Measurements from ENCODE around the gene MITF.

Gene MITF

DNA sequence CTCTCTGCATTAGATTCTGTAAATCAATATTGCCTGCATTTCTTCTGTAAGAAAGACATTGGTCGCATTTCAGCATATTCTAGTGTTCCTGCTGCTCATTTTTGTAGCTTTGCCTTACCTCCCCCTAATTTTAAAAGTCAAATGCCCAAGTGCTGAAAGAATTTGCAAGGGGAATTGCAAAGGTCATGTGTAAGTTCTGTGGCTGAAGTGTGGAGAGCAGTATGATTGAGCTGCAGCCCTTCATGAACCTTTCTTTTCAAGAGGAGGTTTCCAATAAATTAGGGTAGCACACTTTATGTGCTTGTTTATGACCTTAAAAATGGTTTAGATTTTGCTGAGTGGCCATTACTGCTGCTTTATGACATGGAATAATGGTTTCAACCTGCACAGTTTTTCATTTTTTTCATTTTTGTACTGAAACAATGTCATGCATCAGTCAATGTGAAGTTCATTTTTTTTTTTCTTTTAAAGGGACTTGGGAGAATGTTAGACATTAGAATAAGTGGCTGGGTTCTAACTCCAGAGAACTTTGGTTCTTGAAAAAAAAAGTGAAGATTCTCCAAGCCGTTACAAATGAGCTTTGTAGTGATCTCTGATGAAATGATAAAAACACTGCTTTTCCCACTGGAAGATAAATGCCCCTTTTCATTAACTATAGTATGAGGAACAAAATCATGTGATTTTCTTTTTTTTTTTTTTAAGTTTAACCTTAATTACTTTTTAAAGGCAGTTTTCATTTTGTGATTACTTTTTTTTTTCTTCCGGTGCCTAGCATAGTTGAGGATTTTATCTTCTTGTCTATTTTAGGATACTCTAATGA, 99.6 kb downstream of the MITF start:
- DNase-seq (ENCODE audit: low spot score): no peak

DNA sequence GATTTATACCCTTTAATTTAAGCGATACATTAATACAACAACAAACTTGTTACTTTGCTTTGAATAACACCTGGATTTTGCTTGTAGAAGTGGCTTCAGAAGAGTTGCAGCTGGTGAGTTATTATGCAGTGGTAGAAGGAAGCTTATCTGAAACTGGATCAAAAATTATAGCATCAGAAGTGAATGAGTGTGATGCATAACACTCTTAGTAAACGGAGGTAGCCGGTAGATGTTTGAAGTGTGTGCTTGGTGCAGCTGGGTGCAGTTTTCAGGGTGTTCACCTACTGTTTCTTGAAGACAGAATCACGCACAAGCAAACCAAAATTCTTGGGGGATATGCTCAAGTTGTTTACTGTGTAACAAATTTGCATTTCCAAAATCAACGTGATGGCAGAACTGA, 103.1 kb downstream of the MITF start:
- no peak for DNase-seq (ENCODE audit: low spot score)

DNA sequence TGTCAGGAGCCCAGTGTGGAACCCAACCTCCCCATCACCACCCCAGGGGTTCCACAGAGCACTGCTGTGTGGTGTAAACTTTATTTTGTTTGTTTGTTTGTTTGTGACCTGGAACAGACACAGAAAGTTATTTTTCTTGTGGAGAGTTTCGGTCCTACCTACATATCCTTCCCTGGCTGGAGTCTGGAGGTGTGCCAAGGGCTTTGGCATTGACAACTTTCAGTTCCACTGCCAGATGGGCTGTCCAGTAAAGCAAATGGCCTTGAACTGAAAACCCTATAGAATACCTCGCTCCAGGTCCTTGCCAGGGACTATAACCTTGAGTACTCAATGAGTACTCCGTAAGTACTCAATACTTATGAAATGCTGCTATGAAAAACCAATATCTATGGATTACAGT, 103.5 kb downstream of the MITF start:
- DNase-seq (ENCODE audit: low spot score): no peak

DNA sequence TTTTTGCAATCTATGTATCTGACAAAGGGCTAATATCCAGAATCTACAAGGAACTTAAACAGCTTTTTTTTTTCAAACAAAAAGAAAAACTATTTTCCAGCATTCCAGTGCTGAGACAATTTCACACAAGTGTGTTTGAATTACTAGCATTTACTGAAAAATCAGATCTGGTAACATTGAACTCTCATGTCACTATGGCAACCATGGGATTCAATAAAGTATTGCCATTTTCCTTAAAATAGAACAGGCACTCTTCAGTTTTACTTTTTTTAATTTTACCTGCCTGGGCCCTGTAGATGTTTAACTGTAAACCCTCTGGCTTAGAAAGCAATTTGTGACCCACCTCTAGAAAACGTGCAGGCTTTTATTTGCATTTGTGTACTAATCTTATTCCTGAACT, 105.4 kb downstream of the MITF start:
- no peak for DNase-seq (ENCODE audit: low spot score)

DNA sequence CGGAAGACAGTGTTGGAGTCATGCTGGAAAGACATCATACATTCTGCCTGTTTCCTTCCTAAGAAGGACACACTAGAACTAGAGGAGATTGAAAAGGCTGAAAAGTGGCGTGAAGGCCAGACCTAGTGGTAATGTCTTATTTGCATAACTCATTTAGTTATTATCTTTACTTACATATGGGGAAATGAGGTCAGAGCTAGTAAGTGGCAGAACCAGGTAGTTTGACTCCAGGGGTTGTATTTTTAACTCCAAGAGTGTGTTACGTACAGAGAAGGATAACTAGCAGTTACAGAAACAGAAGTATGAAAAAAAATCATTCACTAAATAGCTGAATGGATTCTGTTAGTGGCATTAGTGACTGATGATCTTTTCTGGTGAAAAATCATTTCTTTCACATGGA, 108.0 kb downstream of the MITF start:
- DNase-seq (ENCODE audit: low spot score): no peak

DNA sequence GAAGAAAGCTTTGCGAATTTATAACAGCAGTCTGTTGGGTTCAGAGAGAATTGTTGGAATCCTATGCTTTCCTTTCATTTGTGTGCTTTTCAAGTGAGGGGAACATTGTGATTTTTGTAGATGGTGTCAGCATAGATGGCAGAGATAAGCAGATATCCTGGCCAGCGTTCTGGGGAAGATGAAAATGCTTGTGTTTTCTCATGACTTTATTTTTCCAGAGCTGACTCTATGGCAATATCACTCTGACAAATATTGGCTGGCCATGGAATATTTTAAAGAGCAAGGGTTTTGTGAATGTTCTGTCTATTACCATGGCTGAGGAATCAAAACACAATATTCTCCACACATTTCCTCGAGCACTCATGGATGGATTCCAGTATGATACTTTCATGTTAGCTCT, 108.8 kb downstream of the MITF start:
- no peak for DNase-seq (ENCODE audit: low spot score)

DNA sequence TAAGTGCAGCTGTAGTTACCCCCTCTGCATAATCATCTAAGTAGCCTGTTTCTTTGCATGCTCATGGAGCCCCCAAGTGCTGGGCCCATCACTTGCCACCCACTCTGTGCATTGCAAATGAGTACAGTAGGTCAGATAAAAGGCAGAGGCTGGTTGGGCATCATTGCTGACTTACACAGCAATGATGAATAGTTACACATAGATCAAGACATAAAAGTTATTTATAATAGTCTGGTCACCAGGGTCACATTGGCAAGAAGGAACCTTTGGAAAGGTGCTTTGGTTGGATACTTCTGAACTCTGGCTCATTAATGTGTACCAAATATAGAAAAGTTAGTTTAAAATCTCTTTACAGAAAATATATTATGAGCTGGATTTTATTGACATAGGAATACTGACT, 111.6 kb downstream of the MITF start:
- DNase-seq (ENCODE audit: low spot score): no peak

DNA sequence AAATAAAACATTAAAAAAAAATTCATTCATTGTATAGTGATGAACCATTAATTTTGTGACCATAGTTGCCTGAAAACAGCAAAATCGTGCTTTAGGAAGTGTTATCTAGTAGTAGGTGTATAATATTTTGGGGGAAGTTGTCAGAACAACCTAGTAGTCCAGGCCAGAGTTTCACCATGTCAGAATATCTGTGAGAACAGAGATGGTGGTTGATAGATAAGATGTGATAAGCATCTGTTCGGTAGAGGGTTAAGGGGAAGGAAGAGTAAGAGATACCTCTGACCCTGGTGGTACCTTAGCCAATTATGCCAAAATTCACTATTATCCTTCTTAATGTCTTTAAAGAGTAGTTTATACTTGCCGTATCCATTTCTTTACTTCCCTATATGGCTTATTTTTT, 113.8 kb downstream of the MITF start:
- no peak for DNase-seq (ENCODE audit: low spot score)

DNA sequence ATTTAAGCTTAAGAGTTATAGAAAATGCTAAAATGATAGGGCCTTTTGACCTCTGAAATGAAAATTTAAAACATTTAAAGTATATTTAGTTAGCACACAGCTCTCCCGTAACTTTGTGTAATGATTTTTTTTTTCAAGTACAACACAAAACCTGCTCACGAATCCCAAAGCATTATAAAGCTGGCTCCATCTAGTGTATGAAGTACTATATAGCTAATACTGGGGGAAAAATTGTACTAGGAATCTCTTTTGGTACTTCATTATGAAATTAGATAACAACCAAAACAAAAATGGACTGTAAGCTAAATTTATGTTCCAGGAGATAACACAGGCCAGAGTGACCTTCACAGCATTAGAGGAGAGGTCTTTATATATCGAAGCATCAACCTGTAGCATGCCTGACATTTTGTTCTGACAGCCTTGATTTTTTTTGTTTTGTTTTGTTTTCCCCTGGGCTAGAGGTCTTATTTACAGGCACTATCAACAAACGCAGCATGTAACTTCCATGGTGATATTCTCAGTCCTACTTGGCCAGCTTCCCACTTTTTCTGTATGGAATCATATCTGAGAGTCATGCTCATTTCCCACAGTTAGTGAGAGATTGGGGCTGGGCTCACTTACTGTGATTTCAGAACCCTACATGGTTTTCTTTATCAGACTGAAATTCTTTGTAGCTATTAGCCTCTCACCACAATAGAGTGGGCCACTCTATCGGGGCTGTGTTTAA, 116.3 kb downstream of the MITF start:
- no peak for DNase-seq (ENCODE audit: low spot score)

DNA sequence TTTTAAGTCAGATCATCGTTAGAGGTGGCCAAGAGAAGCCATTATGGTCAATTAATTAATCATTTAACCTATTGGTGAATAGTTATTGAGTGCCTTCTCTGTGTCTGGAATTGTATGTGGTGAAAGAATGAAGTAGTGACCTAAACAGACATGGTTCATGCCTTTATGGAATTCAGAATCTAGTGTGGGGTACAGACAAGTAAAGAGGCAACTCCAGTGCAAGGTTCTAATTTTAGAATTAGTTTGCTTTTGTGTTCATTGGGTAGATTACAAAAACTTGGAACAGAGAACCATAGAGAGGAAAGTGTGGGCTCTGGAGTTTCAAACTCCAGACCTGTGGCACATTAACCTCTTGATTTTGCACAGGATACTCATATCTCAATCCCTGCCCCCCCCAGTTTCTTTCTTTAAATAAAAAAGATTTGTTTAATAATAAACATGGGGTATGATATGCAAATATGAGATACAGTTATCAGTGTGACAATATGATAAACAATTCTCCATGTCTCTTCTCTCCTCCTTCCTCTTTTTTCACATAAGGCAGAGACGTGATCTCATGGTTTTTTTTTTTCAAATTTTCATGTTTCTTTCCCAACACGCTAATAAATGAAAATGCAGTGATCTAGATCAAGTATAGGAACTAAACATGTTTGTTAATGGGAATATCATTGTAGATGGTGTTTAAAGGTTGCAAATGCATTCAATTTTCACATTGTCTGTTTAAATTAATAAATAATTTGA, 117.9 kb downstream of the MITF start:
- DNase-seq (ENCODE audit: low spot score): no peak

DNA sequence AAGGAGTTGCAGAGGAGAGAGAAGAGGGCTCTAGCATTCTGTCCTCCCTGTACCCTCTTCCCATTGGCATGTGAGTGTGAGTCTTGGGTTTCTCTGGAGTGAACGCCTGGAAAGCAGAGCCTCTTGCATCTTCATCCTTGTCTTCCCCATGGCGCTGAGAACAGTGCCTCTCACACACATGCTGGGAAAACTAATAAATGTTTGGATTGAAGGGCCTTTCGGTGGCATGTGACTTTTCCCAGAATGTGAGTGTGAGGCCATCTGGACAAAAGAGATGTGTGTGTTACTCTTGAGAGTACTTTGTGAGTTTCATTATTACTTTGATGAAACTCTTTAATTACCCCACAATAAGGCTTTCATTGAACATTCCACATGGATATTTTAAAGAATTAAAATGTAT, 122.3 kb downstream of the MITF start:
- no peak for DNase-seq (ENCODE audit: low spot score)

DNA sequence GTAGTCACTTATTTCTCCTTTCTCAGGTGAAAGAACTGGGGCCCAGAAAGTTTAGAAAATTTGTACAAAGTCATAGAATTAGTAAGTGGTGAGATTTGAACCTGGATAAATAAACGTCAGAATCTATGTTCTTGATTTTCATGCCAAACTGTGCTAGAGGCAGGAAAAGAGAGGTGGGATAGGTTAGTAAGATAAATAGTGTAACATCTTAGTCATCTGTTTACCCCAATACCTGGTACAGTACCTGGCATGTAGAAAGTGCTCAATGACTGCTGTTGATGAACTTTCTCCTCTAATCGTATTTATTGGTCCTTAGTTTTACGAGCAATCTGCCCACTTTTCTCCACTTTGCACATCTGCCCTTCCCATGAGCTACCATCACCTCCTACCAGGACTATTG, 124.9 kb downstream of the MITF start:
- DNase-seq (ENCODE audit: low spot score): no peak

DNA sequence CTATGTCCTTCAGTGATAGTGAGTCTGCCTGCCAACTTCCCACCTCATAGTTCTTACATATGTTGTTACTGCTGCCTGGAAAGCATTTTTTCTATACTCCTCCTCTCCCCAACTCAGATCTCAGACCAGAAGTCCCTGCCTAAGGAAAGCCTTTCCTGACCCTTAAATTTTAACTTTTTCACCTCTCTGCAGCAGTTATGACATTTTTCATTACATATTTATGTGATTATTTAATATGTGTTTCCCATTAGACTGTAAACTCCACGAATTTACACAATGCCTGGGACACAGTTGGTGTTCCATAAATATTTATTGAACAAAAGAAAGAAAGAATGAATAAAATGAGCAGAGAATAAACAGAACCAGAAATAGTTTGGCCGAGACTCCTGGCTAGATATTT, 125.5 kb downstream of the MITF start:
- DNase-seq (ENCODE audit: low spot score): no peak

DNA sequence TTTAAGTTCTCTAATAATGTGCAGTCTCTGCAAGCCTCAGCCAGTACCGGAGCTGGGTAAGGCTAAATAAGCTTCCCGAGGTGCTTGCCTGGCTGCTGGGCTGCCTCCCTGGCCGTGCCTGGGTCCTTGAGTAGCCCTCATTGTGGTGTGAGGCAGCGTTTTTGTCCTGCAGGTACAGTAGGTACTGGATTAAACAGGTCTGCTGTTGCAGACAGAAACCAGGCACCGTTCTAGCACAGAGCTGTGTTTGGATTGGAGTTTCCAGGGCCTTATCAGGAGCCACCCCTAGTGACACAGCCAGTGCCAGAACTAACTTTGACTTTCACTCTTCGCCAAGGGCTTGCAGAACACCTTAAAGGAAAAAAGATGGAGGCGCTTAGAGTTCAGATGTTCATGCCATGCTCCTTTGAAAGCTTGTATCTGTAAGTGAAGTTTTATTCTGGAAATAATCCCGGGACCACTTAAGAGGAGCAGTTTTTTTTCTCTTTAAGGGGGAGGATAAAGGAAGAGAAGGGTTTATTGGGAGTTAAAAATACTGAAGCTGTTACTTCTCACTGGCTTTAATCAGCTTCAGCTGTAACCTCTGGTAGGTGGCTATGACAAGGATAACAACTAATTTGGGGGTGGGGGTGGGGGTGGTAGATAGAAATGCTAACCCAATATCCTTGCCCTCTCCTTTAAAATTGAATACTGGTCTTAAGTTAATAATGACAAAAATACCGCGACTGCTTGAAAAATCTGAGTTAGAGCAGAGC, 126.8 kb downstream of the MITF start:
- no peak for DNase-seq (ENCODE audit: low spot score)

DNA sequence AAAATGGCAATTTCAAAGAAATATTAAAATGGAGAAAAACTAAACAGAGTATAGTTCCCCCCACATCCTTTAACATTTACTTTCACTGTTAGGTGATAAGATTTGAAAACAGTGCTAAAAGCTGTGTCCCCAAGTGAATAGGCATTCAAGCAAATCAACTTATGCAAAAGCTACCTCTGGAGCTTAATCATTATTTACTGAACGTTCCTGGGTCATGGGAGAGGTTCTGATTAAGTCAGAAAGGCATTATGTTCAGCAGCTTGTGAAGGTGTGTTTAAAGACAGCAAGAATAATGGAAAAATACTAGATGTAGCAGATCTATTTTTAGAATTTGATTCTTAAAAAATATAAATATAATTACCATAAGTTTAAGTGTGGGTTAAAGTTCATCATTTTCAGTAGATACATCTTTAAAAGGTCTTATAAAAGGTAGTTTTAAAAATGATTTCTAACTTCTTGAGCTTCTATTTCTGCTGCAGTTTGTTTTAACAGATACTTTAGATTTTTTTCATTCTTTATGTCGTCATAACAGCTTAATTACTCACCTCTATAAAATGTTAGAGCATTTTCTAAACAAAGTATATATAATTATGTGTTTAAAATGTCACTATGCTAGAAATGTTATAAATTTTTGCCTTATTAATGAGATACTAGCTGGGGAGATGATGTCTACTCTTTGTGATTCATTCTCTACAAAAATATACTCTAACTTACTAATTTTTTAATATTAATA, 127.9 kb downstream of the MITF start:
- no peak for DNase-seq (ENCODE audit: low spot score)

DNA sequence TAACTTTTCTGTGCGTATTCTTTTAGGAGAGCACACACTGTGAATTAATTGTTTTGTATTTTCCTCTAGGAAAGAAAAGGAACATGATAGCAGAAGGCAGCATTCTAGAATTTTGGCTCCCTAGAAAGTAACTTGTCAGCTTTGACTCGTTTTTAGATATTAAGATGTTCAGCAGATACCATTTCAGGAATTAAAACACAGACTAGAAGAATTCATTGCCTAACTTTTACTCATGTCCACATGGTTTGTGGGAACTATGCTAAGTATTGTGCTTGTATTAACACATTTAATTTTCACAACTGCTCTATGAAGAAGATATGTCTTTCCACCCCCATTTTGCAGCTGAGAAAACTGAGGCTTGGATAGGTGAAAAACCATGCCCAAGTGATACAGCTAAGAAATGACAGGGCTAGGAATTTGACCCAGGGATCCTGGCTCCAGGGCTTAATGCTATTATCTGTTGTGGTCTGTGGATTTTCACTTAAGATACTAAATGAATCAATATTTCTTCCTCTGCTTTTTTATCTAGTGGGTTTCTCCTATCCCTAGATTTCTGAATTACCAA, 128.8 kb downstream of the MITF start:
- DNase-seq (ENCODE audit: low spot score): no peak

DNA sequence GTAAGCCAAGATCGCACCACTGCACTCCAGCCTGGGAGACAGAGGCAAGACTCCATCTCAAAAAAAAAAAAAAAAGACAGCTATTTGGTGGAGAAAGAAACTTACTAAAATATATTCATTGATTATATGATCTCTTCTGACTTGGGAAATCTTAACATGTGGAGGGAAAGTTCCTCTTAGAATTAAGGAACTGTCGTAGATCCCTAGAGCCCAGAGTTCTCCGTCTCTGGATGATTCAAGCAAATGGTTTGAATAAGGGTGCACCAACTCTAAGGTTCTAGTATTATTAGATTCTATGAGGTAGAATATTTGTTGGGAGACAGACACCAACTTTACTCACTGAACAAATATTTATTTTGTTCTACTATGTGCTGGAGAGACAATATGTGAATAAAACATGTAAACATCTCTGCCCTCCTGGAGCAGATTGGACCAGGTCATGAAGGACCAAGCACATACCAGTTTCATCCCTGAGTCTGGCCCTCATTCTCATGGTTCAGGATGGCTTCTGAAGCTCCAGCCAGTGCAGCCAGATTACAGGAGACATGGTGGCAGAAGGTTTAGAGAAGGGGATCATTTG, 129.7 kb downstream of the MITF start:
- DNase-seq (ENCODE audit: low spot score): no peak

DNA sequence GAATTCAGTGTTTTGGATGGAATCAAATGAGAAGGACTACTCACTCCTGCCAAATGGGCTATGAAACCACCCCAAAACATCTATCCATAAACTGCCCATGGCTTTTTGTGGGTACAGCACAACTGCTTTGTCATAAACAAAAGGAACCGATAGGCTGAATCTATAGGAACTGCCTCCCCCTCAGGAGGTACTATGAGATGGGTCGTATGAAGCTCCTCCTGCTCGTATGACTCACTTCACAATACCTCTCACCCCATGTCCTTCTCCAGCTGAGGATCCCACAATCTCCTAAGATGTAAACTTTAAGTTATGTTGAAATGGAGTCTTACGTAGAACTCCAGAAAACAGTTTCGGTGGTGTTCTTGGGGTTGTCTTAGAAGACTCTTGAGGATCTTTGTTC, 130.4 kb downstream of the MITF start:
- no peak for DNase-seq (ENCODE audit: low spot score)

DNA sequence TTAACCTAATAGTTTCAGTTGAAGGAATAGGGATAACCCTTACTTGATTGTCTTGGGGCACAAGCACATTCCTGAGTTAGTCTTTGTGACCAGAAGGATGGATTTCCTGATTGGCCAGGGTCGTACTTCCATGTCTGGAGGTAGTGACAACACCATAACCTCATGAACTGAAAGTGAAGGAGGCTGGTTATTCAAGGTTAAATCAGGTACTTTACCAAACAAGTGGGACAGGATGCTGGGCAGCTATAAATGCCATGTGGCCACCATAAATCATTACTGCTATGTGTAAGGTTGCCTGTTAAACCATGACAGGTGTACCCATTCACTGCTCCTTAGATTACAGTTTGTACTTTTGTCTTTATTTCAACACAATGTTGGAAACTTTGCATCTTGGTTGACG, 132.0 kb downstream of the MITF start:
- DNase-seq (ENCODE audit: low spot score): no peak

DNA sequence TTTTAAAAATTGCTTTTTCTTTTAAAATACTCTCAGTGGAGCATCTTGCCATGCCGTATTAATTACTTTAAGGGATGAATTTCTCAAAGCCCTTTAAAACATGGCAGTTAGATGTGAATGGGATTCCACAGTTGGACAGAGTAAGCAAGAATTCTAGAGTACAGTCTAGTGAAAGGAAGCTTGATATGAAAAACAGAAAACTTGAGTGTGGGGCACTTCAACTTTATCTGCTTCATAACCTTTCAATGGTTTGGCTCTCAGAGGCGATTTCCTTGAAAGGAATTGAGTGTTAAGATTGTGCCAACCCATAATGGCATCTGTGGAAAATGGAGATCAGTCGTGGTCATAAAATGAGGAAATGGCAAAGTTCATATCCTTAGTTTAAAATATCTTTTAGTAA, 132.6 kb downstream of the MITF start:
- DNase-seq (ENCODE audit: low spot score): no peak

DNA sequence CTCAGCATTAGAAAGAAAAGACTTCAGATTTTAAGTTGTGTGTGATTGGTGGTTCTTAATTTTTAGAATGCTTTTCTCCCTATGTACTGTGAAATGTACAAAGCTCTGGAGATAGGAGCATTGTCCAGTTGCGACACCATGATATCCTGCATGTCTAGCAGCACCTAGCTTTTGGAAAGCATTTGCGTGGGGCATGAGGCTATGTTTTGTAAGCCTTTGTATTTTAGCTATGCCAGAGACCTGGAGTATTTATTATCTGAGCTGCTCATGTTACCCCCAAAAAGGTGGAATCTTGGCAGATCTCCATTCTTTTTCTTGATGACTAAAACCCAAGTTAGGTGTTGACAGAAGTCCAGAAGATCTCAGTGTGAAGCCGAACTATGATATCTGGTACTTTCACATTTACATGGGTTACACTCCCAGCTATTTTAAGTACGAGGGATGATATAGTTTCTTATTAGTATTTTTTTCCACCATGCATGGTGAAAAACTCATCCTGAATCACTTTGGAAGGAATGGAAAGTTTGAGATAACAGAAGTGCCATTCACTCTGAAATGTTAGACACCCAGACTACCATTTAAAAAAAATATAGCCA, 133.6 kb downstream of the MITF start:
- DNase-seq (ENCODE audit: low spot score): no peak

Data from LoVo (cell line).